ENCODE measurements around the gene CES4A.

Gene CES4A

DNA sequence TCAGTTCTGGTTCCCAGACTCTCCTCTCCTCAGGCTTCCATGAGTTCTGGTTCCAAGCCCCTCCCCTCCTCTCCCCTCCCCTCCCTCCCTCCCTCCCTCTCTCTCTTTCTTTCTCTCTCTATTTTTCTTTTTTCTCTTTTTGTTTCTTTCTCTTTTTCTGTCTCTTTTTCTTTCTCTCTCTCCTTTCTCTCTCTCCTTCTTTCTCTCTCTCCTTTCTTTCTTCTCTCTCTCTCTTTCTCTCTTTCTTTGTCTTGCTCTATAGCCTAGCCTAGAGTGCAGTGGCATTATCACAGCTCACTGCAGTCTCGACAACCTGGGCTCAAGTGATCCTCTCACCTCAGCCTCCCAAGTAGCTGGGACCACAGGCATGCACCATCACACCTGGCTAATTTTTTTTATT, 28.1 kb upstream of the CES4A start:
- Mint-ChIP-seq H3K4me1 (peaks cover 14% of the 10 kb centered on the region), H3K36me3 (ENCODE audit: low read depth) (no peaks in the 10 kb centered on the region), H3K27me3 (ENCODE audit: low read depth, poor library complexity) (peaks cover 42% of the 10 kb centered on the region), H3K4me3 (no peak overlapping the region), H3K27ac (peak overlapping the region; percentile 88), H3K9me3 (no peaks in the 10 kb centered on the region)
- TF ChIP-seq, protein P1, sequence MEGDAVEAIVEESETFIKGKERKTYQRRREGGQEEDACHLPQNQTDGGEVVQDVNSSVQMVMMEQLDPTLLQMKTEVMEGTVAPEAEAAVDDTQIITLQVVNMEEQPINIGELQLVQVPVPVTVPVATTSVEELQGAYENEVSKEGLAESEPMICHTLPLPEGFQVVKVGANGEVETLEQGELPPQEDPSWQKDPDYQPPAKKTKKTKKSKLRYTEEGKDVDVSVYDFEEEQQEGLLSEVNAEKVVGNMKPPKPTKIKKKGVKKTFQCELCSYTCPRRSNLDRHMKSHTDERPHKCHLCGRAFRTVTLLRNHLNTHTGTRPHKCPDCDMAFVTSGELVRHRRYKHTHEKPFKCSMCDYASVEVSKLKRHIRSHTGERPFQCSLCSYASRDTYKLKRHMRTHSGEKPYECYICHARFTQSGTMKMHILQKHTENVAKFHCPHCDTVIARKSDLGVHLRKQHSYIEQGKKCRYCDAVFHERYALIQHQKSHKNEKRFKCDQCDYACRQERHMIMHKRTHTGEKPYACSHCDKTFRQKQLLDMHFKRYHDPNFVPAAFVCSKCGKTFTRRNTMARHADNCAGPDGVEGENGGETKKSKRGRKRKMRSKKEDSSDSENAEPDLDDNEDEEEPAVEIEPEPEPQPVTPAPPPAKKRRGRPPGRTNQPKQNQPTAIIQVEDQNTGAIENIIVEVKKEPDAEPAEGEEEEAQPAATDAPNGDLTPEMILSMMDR (IDR thresholded peaks at IDR 0.05), result no peak
- no peak for DNase-seq

DNA sequence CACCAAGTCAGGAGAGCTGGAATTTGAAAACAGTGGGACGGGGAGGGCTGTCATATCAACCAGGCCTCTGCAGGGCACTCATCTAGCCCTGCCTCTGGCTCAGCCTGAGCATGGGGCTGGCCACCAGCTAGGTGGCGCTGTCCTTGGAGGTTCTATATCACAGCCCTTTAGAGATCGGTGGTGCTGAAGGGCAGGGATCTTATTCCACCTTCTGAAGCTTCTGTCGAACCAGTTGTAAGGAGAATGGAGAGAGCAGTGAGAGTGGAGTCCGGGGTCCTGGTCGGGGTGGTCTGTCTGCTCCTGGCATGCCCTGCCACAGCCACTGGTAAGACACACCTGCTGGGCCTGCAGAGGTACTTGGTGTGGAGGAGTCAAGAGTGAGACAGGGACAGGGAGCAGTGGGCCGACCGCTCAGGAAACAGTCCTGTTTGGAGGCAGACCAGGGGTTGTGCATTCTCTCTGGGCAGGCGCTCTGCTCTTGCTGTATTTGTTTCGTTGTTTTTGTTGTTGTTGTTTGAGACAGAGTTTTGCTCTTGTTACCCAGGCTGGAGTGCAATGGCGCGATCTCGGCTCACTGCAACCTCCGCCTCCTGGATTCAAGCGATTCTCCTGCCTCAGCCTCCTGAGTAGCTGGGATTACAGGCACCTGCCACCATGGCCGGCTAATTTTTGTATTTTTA, 27.2 kb upstream of the CES4A start, which contains the start of gene CES3:
Gene CES3, plus strand, starts transcription at position 202 of the 680 bp plus-strand sequence. Its CDS starts 42 bp downstream, at position 244.
- Mint-ChIP-seq H3K27ac (peak within 1 kb of the TSS; percentile 88), H3K4me1 (peaks cover 14% of the 10 kb centered on the region), H3K4me3 (peak within 1 kb of the TSS; percentile 86), H3K9me3 (no peaks in the 10 kb centered on the region), H3K36me3 (ENCODE audit: low read depth) (no peaks in the 10 kb centered on the region), H3K27me3 (ENCODE audit: low read depth, poor library complexity) (peaks cover 42% of the 10 kb centered on the region)
- TF ChIP-seq, protein P1 (IDR thresholded peaks at IDR 0.05), result peak; percentile 94
- DNase-seq, result peak; percentile 83

DNA sequence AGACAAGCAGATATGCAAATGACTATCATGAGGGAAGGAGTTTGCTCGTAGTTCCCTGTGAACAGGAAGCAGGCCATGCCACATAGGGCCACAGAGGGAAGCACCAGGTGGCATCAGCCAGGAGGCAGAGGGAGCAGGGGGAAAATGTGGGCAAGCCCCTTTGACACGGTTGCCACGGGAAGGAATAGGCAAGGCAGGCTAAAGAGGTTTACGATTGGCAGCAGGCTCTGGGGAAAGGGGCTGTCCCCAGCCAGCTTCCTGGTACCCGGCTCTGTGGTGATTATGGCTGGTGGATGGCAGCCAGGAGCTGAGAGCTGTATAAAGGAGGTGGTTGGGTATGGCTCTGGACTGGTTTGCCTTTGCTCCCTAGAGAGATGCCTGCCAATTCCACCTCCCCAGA, 26.5 kb upstream of the CES4A start:
- Mint-ChIP-seq H3K27me3 (ENCODE audit: low read depth, poor library complexity) (peaks cover 42% of the 10 kb centered on the region), H3K36me3 (ENCODE audit: low read depth) (no peaks in the 10 kb centered on the region), H3K4me3 (peak overlapping the region; percentile 86), H3K9me3 (no peaks in the 10 kb centered on the region), H3K27ac (no peak overlapping the region), H3K4me1 (peaks cover 14% of the 10 kb centered on the region)
- DNase-seq, result no peak
- TF ChIP-seq, protein P1 (IDR thresholded peaks at IDR 0.05), result no peak

DNA sequence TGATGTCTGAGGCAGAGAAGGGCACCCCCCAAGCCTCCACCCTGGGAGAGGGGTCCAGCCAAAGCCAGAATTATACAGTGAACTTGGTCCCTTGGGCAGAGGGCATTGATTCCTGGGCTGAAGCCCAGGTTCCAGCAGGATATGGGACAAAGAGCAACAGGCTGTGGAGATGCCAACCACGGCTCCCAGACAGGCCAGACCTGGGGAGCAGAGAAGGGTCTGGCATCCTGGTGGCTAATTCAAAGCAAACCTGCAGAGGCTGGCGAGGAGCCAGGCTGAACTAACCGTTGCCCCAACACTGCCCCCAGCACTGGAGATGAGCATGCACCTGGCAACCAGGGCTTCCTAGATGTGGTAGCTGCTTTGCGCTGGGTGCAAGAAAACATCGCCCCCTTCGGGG, 24.3 kb upstream of the CES4A start:
- H3K27ac Mint-ChIP-seq, result no peak overlapping the region
- H3K36me3 Mint-ChIP-seq (ENCODE audit: low read depth), result peaks cover 8% of the 10 kb centered on the region
- no peak for DNase-seq
- peaks cover 14% of the 10 kb centered on the region for H3K4me1 Mint-ChIP-seq
- H3K9me3 Mint-ChIP-seq, result no peaks in the 10 kb centered on the region
- H3K4me3 Mint-ChIP-seq, result no peak overlapping the region
- TF ChIP-seq, protein P1 (IDR thresholded peaks at IDR 0.05), result no peak
- peaks cover 26% of the 10 kb centered on the region for H3K27me3 Mint-ChIP-seq (ENCODE audit: low read depth, poor library complexity)

DNA sequence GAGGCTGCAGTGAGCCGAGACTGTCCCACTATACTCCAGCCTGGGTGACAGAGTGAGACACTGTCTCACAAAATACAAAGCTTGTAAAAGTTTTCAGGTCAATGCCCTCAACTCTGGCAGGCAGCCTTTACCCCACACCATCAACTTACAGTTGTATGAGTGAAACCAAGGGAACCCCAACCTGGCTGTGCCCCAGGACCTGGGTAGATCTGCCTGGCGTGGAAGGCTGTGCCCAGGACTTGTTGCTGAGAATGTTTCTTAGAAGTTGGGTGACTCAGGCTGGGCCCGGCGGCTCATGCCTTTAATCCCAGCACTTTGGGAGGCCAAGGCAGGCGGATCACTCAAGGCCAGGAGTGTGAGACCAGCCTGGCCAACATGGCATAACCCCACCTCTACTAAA, 19.5 kb upstream of the CES4A start:
- no peaks in the 10 kb centered on the region for H3K9me3 Mint-ChIP-seq
- H3K27me3 Mint-ChIP-seq (ENCODE audit: low read depth, poor library complexity), result peaks cover 19% of the 10 kb centered on the region
- H3K27ac Mint-ChIP-seq, result no peak overlapping the region
- TF ChIP-seq, protein P1 (IDR thresholded peaks at IDR 0.05), result no peak
- no peak overlapping the region for H3K4me3 Mint-ChIP-seq
- peaks cover 8% of the 10 kb centered on the region for H3K36me3 Mint-ChIP-seq (ENCODE audit: low read depth)
- peaks cover 7% of the 10 kb centered on the region for H3K4me1 Mint-ChIP-seq
- DNase-seq, result no peak
